Stimulated activated CD8-positive, alpha-beta memory T cell treated with anti-CD3 and anti-CD28 coated beads, Interleukin-12 subunit alpha, Interleukin-12 subunit beta, amount 100 ng/mL, for 4 hours (primary cell): Measurements from ENCODE around the gene SAMSN1.
A peak's percentile ranks its signal among the peaks of the same experiment; 100 is the strongest.
"Not testable (repeated sequence)": the region's sequence is repeated elsewhere in the genome, so short reads cannot be mapped to it uniquely, and the experiment has no call there.

ENCODE experiments used
- DNase-seq: peaks from one replicate; pipeline ENCODE4 v3.0.0-alpha.2; 2020; ENCODE audit warnings: low read depth

SAMSN1 gene

GRCh38 chr21:14527696-14528652, 18.1 kb downstream of the SAMSN1 start:
- no peak for DNase-seq

GRCh38 chr21:14526836-14527695, 19.0 kb downstream of the SAMSN1 start:
- DNase-seq: no peak

- no peak for DNase-seq
Observed at GRCh38 chr21:14526199-14526598, 19.9 kb downstream of the SAMSN1 start.

- peak; percentile 14 for DNase-seq
Observed at GRCh38 chr21:14523234-14523633, 22.9 kb downstream of the SAMSN1 start.

- no peak for DNase-seq
Observed at GRCh38 chr21:14522736-14523135, 23.4 kb downstream of the SAMSN1 start.

- no peak for DNase-seq
Observed at GRCh38 chr21:14520535-14520934, 25.6 kb downstream of the SAMSN1 start.

- no peak for DNase-seq
Observed at GRCh38 chr21:14519000-14519399, 27.1 kb downstream of the SAMSN1 start.

GRCh38 chr21:14513804-14514203, 32.3 kb downstream of the SAMSN1 start:
- DNase-seq: no peak

- not testable (repeated sequence) for DNase-seq
Observed at GRCh38 chr21:14506859-14507457, 39.2 kb downstream of the SAMSN1 start.

- no peak for DNase-seq
Observed at GRCh38 chr21:14500873-14501272, 45.2 kb downstream of the SAMSN1 start.

- no peak for DNase-seq
Observed at GRCh38 chr21:14499316-14499715, 46.8 kb downstream of the SAMSN1 start.

GRCh38 chr21:14497825-14498224, 48.3 kb downstream of the SAMSN1 start:
- no peak for DNase-seq

GRCh38 chr21:14495075-14495474, 51.0 kb downstream of the SAMSN1 start:
- DNase-seq: no peak

GRCh38 chr21:14494181-14494580, 51.9 kb downstream of the SAMSN1 start:
- not testable (repeated sequence) for DNase-seq

- no peak for DNase-seq
Observed at GRCh38 chr21:14493731-14494130, 52.4 kb downstream of the SAMSN1 start.

- DNase-seq: no peak
Observed at GRCh38 chr21:14492931-14493330, 53.2 kb downstream of the SAMSN1 start.

- no peak for DNase-seq
Observed at GRCh38 chr21:14491269-14491681, 54.8 kb downstream of the SAMSN1 start.

GRCh38 chr21:14488672-14489204, 57.4 kb downstream of the SAMSN1 start:
- DNase-seq: no peak

- no peak for DNase-seq
Observed at GRCh38 chr21:14487490-14488432, 58.4 kb downstream of the SAMSN1 start.

- no peak for DNase-seq
Observed at GRCh38 chr21:14486869-14487268, 59.2 kb downstream of the SAMSN1 start.
